Mesenchymal stem cell (in vitro differentiated cells and primary cell): ENCODE measurements around the gene HYKK.

Experiments
- DNase-seq: peaks from one replicate; pipeline ENCODE4 v3.0.0-alpha.2; 2013
- H2AFZ ChIP-seq: one replicate; pipeline ENCODE4 v1.6.1; 2013; ENCODE audit warnings: low read depth, mild to moderate bottlenecking, control low read depth, inconsistent platforms, low read length, moderate library complexity
- H2AK5ac ChIP-seq: 2 replicates; pipeline ENCODE4 v1.6.1; 2013; ENCODE audit warnings: low read length, moderate library complexity, mild to moderate bottlenecking, inconsistent platforms; ENCODE audit not compliant: severe bottlenecking
- H2BK120ac ChIP-seq: one replicate; pipeline ENCODE4 v1.6.1; 2013; ENCODE audit warnings: low read depth, mild to moderate bottlenecking, inconsistent platforms, low read length, moderate library complexity
- H2BK12ac ChIP-seq, 2 experiments: one replicate each; pipeline ENCODE4 v1.6.1; 2013; ENCODE audit warnings: inconsistent platforms in 2 of 2, low read length in 2 of 2, mild to moderate bottlenecking in 2 of 2, moderate library complexity in 2 of 2, control low read depth in 1 of 2
- H2BK15ac ChIP-seq: one replicate; pipeline ENCODE4 v1.6.1; 2013; ENCODE audit warnings: mild to moderate bottlenecking, low read depth, inconsistent platforms; ENCODE audit not compliant: poor library complexity, severe bottlenecking
- H2BK5ac ChIP-seq: 2 replicates; pipeline ENCODE4 v1.6.1; 2013; ENCODE audit warnings: low read depth, mild to moderate bottlenecking, low read length, control low read depth, inconsistent platforms; ENCODE audit not compliant: poor library complexity, severe bottlenecking
- H3K14ac ChIP-seq, 2 experiments: one replicate each; pipeline ENCODE4 v1.6.1; 2013; ENCODE audit warnings: inconsistent platforms in 2 of 2, low read length in 2 of 2, control low read depth in 1 of 2, mild to moderate bottlenecking in 1 of 2, moderate library complexity in 1 of 2
- H3K18ac ChIP-seq, 2 experiments: one replicate each; pipeline ENCODE4 v1.6.1; 2013; ENCODE audit warnings: inconsistent platforms in 2 of 2, low read length in 2 of 2, control low read depth in 1 of 2, low read depth in 1 of 2, mild to moderate bottlenecking in 1 of 2
- H3K23ac ChIP-seq, 2 experiments: one replicate each; pipeline ENCODE4 v1.6.1; 2013; ENCODE audit warnings: inconsistent platforms in 2 of 2, low read length in 2 of 2, mild to moderate bottlenecking in 2 of 2, moderate library complexity in 2 of 2, control low read depth in 1 of 2
- H3K27ac ChIP-seq: 2 replicates; pipeline ENCODE4 v1.5.1; 2013; ENCODE audit warnings: mild to moderate bottlenecking, moderate library complexity, low read length, control low read depth, inconsistent platforms; ENCODE audit not compliant: poor library complexity, severe bottlenecking
- H3K27me3 ChIP-seq, 2 experiments: 2 replicates each; pipeline versions ENCODE4 v1.6.1 to v1.7.0; 2013; ENCODE audit warnings: low read length in 2 of 2, mild to moderate bottlenecking in 2 of 2, moderate library complexity in 2 of 2, control low read depth in 1 of 2, inconsistent platforms in 1 of 2; ENCODE audit not compliant: control insufficient read depth in 1 of 2, insufficient read depth in 1 of 2
- H3K36me3 ChIP-seq, 2 experiments: 2 replicates each; pipeline versions ENCODE4 v1.6.1 to v1.7.0; 2013; ENCODE audit warnings: low read length in 2 of 2, control low read depth in 1 of 2, inconsistent platforms in 1 of 2, low read depth in 1 of 2, mild to moderate bottlenecking in 1 of 2; ENCODE audit not compliant: insufficient read depth in 2 of 2, control insufficient read depth in 1 of 2
- H3K4ac ChIP-seq, 2 experiments: one replicate each; pipeline ENCODE4 v1.6.1; 2013; ENCODE audit warnings: inconsistent platforms in 2 of 2, low read length in 2 of 2, mild to moderate bottlenecking in 2 of 2, moderate library complexity in 2 of 2, control low read depth in 1 of 2, low read depth in 1 of 2
- H3K4me1 ChIP-seq: 2 replicates; pipeline ENCODE4 v1.6.1; 2013; ENCODE audit warnings: low read depth, low read length, control low read depth; ENCODE audit not compliant: control insufficient read depth, insufficient read depth
- H3K4me2 ChIP-seq: 2 replicates; pipeline ENCODE4 v1.6.1; 2013; ENCODE audit warnings: low read length, mild to moderate bottlenecking, inconsistent platforms; ENCODE audit not compliant: poor library complexity, severe bottlenecking
- H3K4me3 ChIP-seq, 2 experiments: 2 replicates each; pipeline versions ENCODE4 v1.5.1 to v1.7.0; 2013; ENCODE audit warnings: low read length in 2 of 2, mild to moderate bottlenecking in 2 of 2, control low read depth in 1 of 2, low read depth in 1 of 2; ENCODE audit not compliant: insufficient read depth in 1 of 2
- H3K79me1 ChIP-seq: replicated peaks from 2 replicates; pipeline ENCODE4 v1.6.1; 2013; ENCODE audit warnings: mild to moderate bottlenecking, control low read depth, low read length, inconsistent platforms; ENCODE audit not compliant: poor library complexity, severe bottlenecking
- H3K9ac ChIP-seq: 2 replicates; pipeline ENCODE4 v1.7.0; 2013; ENCODE audit warnings: mild to moderate bottlenecking, low read length, moderate library complexity
- H3K9me3 ChIP-seq: 2 replicates; pipeline ENCODE4 v1.7.0; 2013; ENCODE audit warnings: mild to moderate bottlenecking, low read length; ENCODE audit not compliant: control insufficient read depth
- H4K8ac ChIP-seq: one replicate; pipeline ENCODE4 v1.6.1; 2013; ENCODE audit warnings: inconsistent platforms, mild to moderate bottlenecking, low read length, moderate library complexity
- H4K91ac ChIP-seq: one replicate; pipeline ENCODE4 v1.6.1; 2013; ENCODE audit warnings: mild to moderate bottlenecking, low read length, inconsistent platforms
- WGBS: methylation state at CpG from one replicate; pipeline ENCODE4 v1.1.7; 2013; ENCODE audit warnings: mixed read lengths; 5-methylcytosine and 5-hydroxymethylcytosine counted together

Gene HYKK

DNA sequence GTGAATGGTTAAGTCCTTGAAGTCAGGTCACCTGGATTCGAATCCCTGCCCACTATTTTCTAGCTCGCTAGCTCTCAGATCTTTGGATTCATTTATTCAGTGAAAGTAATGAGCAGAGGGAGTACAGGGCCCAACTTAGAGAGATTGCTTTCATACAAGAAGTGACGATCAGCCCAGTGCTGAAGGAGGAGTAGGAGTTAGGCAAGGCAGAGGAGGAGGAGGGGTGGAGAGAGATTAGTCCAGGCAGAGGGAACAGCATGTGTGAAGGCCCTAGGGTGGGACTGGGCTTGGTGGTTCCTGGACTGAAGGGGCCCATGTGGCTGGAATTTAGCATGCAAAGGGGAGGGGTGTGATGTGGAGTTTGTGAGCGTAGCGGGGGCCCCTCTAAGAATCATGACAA is 54.1 kb downstream of the HYKK start:
- H3K9me3 ChIP-seq, result no peaks in the 10 kb centered on the region
- H2BK5ac ChIP-seq, result no peak overlapping the region
- no peak overlapping the region for H3K4ac ChIP-seq
- peaks cover 6% of the 10 kb centered on the region for H3K4me1 ChIP-seq
- no peak overlapping the region for H2AK5ac ChIP-seq
- no peak overlapping the region for H3K4me3 ChIP-seq
- no peak overlapping the region for H2BK120ac ChIP-seq
- no peak overlapping the region for H4K91ac ChIP-seq
- DNase-seq, result no peak
- H3K18ac ChIP-seq, result no peak overlapping the region
- peaks cover 3 to 29% of the 10 kb centered on the region in 2 experiments for H3K27me3 ChIP-seq
- H2BK12ac ChIP-seq, result no peak overlapping the region
- H3K9ac ChIP-seq, result no peak overlapping the region
- no peak overlapping the region for H4K8ac ChIP-seq
- no peak overlapping the region for H3K27ac ChIP-seq
- no peak overlapping the region for H2BK15ac ChIP-seq
- H2AFZ ChIP-seq, result no peak overlapping the region
- H3K79me1 ChIP-seq, result no peaks in the 10 kb centered on the region
- no peaks in the 10 kb centered on the region for H3K36me3 ChIP-seq
- H3K14ac ChIP-seq, result no peak overlapping the region
- H3K23ac ChIP-seq, result no peak overlapping the region
- H3K4me2 ChIP-seq, result no peak overlapping the region
- 92% methylated on average over 5 of the region's 5 CpGs for WGBS

DNA sequence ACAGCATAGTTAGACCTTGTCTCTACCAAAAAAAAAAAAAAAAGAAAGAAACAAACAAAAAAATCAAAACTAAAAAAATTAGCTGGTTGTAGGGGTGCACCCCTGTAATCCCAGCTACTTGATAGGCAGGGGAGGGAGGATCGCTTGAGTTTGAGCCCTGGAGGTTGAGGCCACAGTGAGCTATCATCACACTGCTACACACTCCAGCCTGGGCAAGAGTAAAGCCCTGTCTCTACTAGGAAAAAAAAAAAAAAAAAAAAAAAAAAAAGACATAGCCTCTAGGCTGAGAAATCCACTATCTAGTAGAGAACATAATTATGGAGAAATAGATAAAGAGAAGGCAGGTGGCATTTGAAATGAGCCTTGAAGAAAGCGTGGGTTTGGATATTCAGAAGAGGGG is 55.7 kb downstream of the HYKK start:
- Histone ChIP-seq H3K9ac (no peak overlapping the region), H3K14ac (no peak overlapping the region), H3K18ac (no peak overlapping the region), H4K8ac (no peak overlapping the region), H3K36me3 (no peaks in the 10 kb centered on the region), H2BK5ac (no peak overlapping the region), H3K27me3 (peaks cover 3 to 36% of the 10 kb centered on the region in 2 experiments), H2BK15ac (no peak overlapping the region), H2AFZ (no peak overlapping the region), H4K91ac (no peak overlapping the region), H3K4ac (no peak overlapping the region), H3K4me3 (no peak overlapping the region), H3K9me3 (no peaks in the 10 kb centered on the region), H2BK12ac (no peak overlapping the region), H3K4me1 (peaks cover 6% of the 10 kb centered on the region), H2BK120ac (no peak overlapping the region), H3K23ac (no peak overlapping the region), H3K27ac (no peak overlapping the region), H3K4me2 (no peak overlapping the region), H2AK5ac (no peak overlapping the region), H3K79me1 (no peaks in the 10 kb centered on the region)
- WGBS, result 76% methylated on average over 1 of the region's 2 CpGs
- no peak for DNase-seq

DNA sequence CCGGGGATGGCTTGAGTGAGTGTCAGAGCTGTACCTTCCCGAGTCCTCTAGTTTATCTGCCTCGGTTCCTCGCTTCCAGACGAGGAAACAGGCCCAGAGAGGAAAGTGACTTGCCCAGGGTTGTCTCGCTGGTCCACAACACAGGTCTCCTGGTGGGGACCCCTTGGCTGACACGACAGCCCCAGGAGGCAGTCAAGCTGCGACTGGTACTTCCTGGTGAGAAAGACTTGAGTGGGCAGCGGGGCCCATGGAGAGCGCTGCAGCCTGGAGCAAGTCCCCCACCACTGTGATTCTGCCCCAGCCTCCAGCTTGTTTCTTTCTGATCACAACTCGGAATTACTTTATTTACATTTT is 57.3 kb downstream of the HYKK start:
- H4K91ac ChIP-seq, result no peak overlapping the region
- H3K4me3 ChIP-seq, result peak overlapping the region in 1 of 2 experiments; percentile 82
- no peak overlapping the region for H2BK15ac ChIP-seq
- H2BK5ac ChIP-seq, result no peak overlapping the region
- peak overlapping the region; percentile 7 for H2AFZ ChIP-seq
- H3K4me1 ChIP-seq, result peaks cover 6% of the 10 kb centered on the region
- H3K4ac ChIP-seq, result no peak overlapping the region
- DNase-seq, result no peak
- no peak overlapping the region for H3K14ac ChIP-seq
- no peak overlapping the region for H3K18ac ChIP-seq
- no peaks in the 10 kb centered on the region for H3K9me3 ChIP-seq
- H3K9ac ChIP-seq, result no peak overlapping the region
- H4K8ac ChIP-seq, result no peak overlapping the region
- no peak overlapping the region for H2BK120ac ChIP-seq
- H2BK12ac ChIP-seq, result no peak overlapping the region
- H3K36me3 ChIP-seq, result no peaks in the 10 kb centered on the region
- no peak overlapping the region for H3K27ac ChIP-seq
- 67% methylated on average over 11 of the region's 11 CpGs for whole genome bisulfite sequencing
- H3K23ac ChIP-seq, result peak overlapping the region in 1 of 2 experiments; percentile 54
- H3K4me2 ChIP-seq, result peak overlapping the region; percentile 44
- H3K79me1 ChIP-seq, result no peaks in the 10 kb centered on the region
- no peak overlapping the region for H2AK5ac ChIP-seq
- H3K27me3 ChIP-seq, result peaks cover 3 to 40% of the 10 kb centered on the region in 2 experiments

DNA sequence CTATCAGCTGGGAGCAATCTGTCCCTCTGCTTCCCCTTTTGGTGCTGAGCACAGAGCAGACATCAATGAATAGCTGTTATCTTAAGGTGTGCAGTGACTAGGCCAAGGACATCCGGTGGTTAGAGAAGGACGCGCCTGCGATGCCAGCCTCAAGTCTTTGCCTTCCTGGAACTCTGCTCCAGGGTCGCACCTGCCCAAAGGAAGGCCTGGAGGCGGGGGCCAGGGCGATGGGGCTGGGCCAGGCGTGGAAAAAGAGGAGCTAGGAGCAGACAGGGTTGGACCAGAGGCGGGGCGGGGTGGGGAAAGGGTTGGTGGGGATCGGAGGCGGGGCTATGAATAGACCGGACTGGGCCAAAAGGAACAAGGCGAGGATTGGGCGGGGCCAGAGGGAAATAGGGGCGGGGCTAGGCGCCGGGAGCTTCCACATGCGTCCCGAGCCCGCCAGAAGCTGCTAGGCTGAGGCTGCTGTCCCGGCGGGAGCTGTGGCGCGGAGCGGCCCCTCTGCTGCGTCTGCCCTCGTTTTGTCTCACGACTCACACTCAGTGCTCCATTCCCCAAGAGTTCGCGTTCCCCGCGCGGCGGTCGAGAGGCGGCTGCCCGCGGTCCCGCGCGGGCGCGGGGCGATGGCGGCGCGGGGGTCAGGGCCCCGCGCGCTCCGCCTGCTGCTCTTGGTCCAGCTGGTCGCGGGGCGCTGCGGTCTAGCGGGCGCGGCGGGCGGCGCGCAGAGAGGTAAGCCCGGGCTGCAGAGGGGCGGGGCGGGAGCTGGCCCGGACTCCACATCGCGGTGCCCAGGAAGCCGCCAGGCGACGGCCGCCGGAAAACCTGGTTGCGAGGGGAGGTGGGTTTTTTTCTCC is 57.9 kb downstream of the HYKK start, which contains the start of gene CHRNA5:
CHRNA5 (plus strand) TSS at position 424 of the 854 bp plus-strand sequence; CDS start at position 624, 200 bp downstream.
- Histone ChIP-seq H3K4me3 (peak within 1 kb of the TSS; percentile 73 to 82), H2BK120ac (no peak within 1 kb of the TSS), H2BK15ac (no peak within 1 kb of the TSS), H3K4ac (no peak within 1 kb of the TSS), H2AFZ (peak within 1 kb of the TSS; percentile 83), H3K18ac (peak within 1 kb of the TSS in 1 of 2 experiments; percentile 48), H3K27me3 (peaks cover 3 to 40% of the 10 kb centered on the region in 2 experiments), H3K4me1 (peaks cover 6% of the 10 kb centered on the region), H3K27ac (no peak within 1 kb of the TSS), H2BK12ac (no peak within 1 kb of the TSS), H3K9ac (peak within 1 kb of the TSS; percentile 61), H2AK5ac (no peak within 1 kb of the TSS), H3K36me3 (no peaks in the 10 kb centered on the region), H3K79me1 (no peaks in the 10 kb centered on the region), H2BK5ac (no peak within 1 kb of the TSS), H3K9me3 (no peaks in the 10 kb centered on the region), H4K8ac (no peak within 1 kb of the TSS), H3K4me2 (peak within 1 kb of the TSS; percentile 96), H4K91ac (no peak within 1 kb of the TSS), H3K23ac (peak within 1 kb of the TSS in 1 of 2 experiments; percentile 54), H3K14ac (no peak within 1 kb of the TSS)
- under 1% methylated on average over 61 of the region's 75 CpGs for WGBS
- DNase-seq, result peak; percentile 87
